NT2/D1 (cell line): ENCODE results near the gene ABCD1.
A peak's percentile ranks its signal among the peaks of the same experiment; 100 is the strongest.
"Not testable (repeated sequence)": the region's sequence is repeated elsewhere in the genome, so short reads cannot be mapped to it uniquely, and the experiment has no call there.

Source experiments
- DNase-seq: peaks from one replicate; pipeline ENCODE4 v3.0.0-alpha.2; 2011; ENCODE audit warnings: low read depth, low spot score
- H3K27me3 ChIP-seq: 2 replicates; pipeline ENCODE4 v1.6.0; 2011; ENCODE audit warnings: mild to moderate bottlenecking; ENCODE audit not compliant: insufficient read length, insufficient read depth
- H3K36me3 ChIP-seq: 2 replicates; pipeline ENCODE4 v1.6.1; 2011; ENCODE audit warnings: mild to moderate bottlenecking, low read length, mixed read lengths; ENCODE audit not compliant: insufficient read depth, insufficient read length
- H3K4me1 ChIP-seq: 2 replicates; pipeline ENCODE4 v1.5.1; 2011; ENCODE audit not compliant: insufficient read depth, insufficient read length
- H3K4me3 ChIP-seq: 2 replicates; pipeline ENCODE4 v1.5.1; 2011; ENCODE audit warnings: low read depth; ENCODE audit not compliant: insufficient read length
- H3K9ac ChIP-seq: 2 replicates; pipeline ENCODE4 v1.6.0; 2011; ENCODE audit warnings: low read depth; ENCODE audit not compliant: insufficient read length
- H3K9me3 ChIP-seq: 2 replicates; pipeline ENCODE4 v1.5.1; 2011; ENCODE audit warnings: mild to moderate bottlenecking, low read length; ENCODE audit not compliant: insufficient read depth
- SUZ12 ChIP-seq: IDR thresholded peaks from 2 replicates; pipeline ENCODE4 v1.6.1; 2011; ENCODE audit not compliant: insufficient read length, insufficient read depth; ENCODE audit errors: extremely low read depth
- YY1 ChIP-seq: IDR thresholded peaks from 2 replicates; pipeline ENCODE4 v1.6.1; 2011; ENCODE audit not compliant: insufficient read length, insufficient read depth
- ZNF274 ChIP-seq: IDR thresholded peaks from 2 replicates; pipeline ENCODE4 v1.6.1; 2011; ENCODE audit warnings: mild to moderate bottlenecking, low read depth, low read length

The ABCD1 gene

GRCh38 chrX:153687121-153688039 is 37.3 kb upstream of the ABCD1 start, which contains the start of gene SLC6A8:
TSS of gene SLC6A8 (plus strand) at chrX:153687926. CDS start at chrX:153688575, 649 bp downstream.
- H3K4me3 ChIP-seq, result peak within 1 kb of the TSS; percentile 42
- no peaks in the 10 kb centered on the region for H3K9me3 ChIP-seq
- TF ChIP-seq ZNF274, result no peak
- TF ChIP-seq YY1, result no peak
- no peak for TF ChIP-seq SUZ12
- DNase-seq, result no peak
- peak within 1 kb of the TSS; percentile 42 for H3K9ac ChIP-seq
- H3K4me1 ChIP-seq, result peaks cover 3% of the 10 kb centered on the region
- peaks cover 12% of the 10 kb centered on the region for H3K36me3 ChIP-seq
- no peaks in the 10 kb centered on the region for H3K27me3 ChIP-seq

- Histone ChIP-seq H3K36me3 (peaks cover 12% of the 10 kb centered on the region), H3K27me3 (no peaks in the 10 kb centered on the region), H3K4me1 (peaks cover 3% of the 10 kb centered on the region), H3K9me3 (no peaks in the 10 kb centered on the region), H3K9ac (no peak overlapping the region), H3K4me3 (no peak overlapping the region)
- TF ChIP-seq ZNF274 (no peak), SUZ12 (no peak), YY1 (no peak)
- no peak for DNase-seq
Observed at GRCh38 chrX:153688071-153688470, 36.6 kb upstream of the ABCD1 start.

- TF ChIP-seq ZNF274 (no peak), YY1 (no peak), SUZ12 (no peak)
- Histone ChIP-seq H3K4me1 (peaks cover 3% of the 10 kb centered on the region), H3K4me3 (peak overlapping the region; percentile 42), H3K36me3 (peaks cover 12% of the 10 kb centered on the region), H3K9ac (no peak overlapping the region), H3K27me3 (no peaks in the 10 kb centered on the region), H3K9me3 (no peaks in the 10 kb centered on the region)
- DNase-seq, result no peak
Observed at GRCh38 chrX:153688506-153688905, 36.1 kb upstream of the ABCD1 start.

- no peaks in the 10 kb centered on the region for H3K27me3 ChIP-seq
- H3K4me1 ChIP-seq, result peaks cover 3% of the 10 kb centered on the region
- H3K36me3 ChIP-seq, result peaks cover 12% of the 10 kb centered on the region
- DNase-seq, result no peak
- TF ChIP-seq SUZ12, result no peak
- TF ChIP-seq ZNF274, result no peak
- no peak for TF ChIP-seq YY1
- H3K9me3 ChIP-seq, result no peaks in the 10 kb centered on the region
- no peak overlapping the region for H3K9ac ChIP-seq
- H3K4me3 ChIP-seq, result peak overlapping the region; percentile 42
Observed at GRCh38 chrX:153688911-153689590, 35.6 kb upstream of the ABCD1 start.

- Histone ChIP-seq H3K27me3 (no peaks in the 10 kb centered on the region), H3K4me3 (peak overlapping the region; percentile 8), H3K4me1 (peaks cover 3% of the 10 kb centered on the region), H3K9ac (no peak overlapping the region), H3K36me3 (peaks cover 12% of the 10 kb centered on the region), H3K9me3 (no peaks in the 10 kb centered on the region)
- no peak for DNase-seq
- no peak for TF ChIP-seq YY1
- no peak for TF ChIP-seq ZNF274
- no peak for TF ChIP-seq SUZ12
Observed at GRCh38 chrX:153689654-153690465, 34.8 kb upstream of the ABCD1 start.

- Histone ChIP-seq H3K27me3 (no peaks in the 10 kb centered on the region), H3K9ac (no peak overlapping the region), H3K4me3 (no peak overlapping the region), H3K9me3 (no peaks in the 10 kb centered on the region), H3K4me1 (peaks cover 3% of the 10 kb centered on the region), H3K36me3 (peaks cover 12% of the 10 kb centered on the region)
- no peak for DNase-seq
- TF ChIP-seq YY1, result no peak
- TF ChIP-seq ZNF274, result no peak
- TF ChIP-seq SUZ12, result no peak
Observed at GRCh38 chrX:153690466-153690865, 34.2 kb upstream of the ABCD1 start.

GRCh38 chrX:153691032-153691827 is 33.4 kb upstream of the ABCD1 start:
- H3K36me3 ChIP-seq, result peaks cover 13% of the 10 kb centered on the region
- not testable (repeated sequence) for H3K4me3 ChIP-seq, H3K27me3 ChIP-seq, H3K9ac ChIP-seq, H3K4me1 ChIP-seq, DNase-seq, H3K9me3 ChIP-seq
